ENCODE results near the gene RNF144B. TPM values are rescaled to one million over a fixed set of nuclear protein-coding genes. Genes with fewer than 3 reads are reported as not detected.

The RNF144B gene
- total RNA-seq, 1 donor from 2014 or later: 0.86 TPM

GRCh38 chr6:18504232-18504596 is 117.1 kb downstream of the RNF144B start:
- Mint-ChIP-seq H3K4me1 (ENCODE audit: low read depth) (no peaks in the 10 kb centered on the region), H3K4me3 (no peak overlapping the region)

GRCh38 chr6:18506382-18507017 is 119.3 kb downstream of the RNF144B start:
- Mint-ChIP-seq H3K4me3 (no peak overlapping the region), H3K36me3 (ENCODE audit: low read depth) (no peaks in the 10 kb centered on the region), H3K4me1 (ENCODE audit: low read depth) (no peaks in the 10 kb centered on the region), H3K27ac (no peak overlapping the region), H3K9me3 (no peaks in the 10 kb centered on the region), H3K27me3 (ENCODE audit: insufficient read depth) (peaks cover 4% of the 10 kb centered on the region)
- intact Hi-C loops (cut with micrococcal nuclease): loop anchor here (10.0 kb wide), 2 partner anchors 382 to 522 kb away; partner anchors contain the start of genes KIF13A and NHLRC1
- DNase-seq (ENCODE audit: low spot score): no peak

More at GRCh38 chr6:18504232-18504596, 117.1 kb downstream of the RNF144B start:
- H3K36me3 Mint-ChIP-seq (ENCODE audit: low read depth): no peaks in the 10 kb centered on the region
- H3K27ac Mint-ChIP-seq: no peak overlapping the region
- DNase-seq (ENCODE audit: low spot score): no peak
- intact Hi-C loops (cut with micrococcal nuclease): loop anchor here (1.0 to 10.0 kb wide), 3 partner anchors 180 to 519 kb away; partner anchors contain the start of genes KIF13A and NHLRC1
- H3K27me3 Mint-ChIP-seq (ENCODE audit: insufficient read depth): peaks cover 6% of the 10 kb centered on the region
- H3K9me3 Mint-ChIP-seq: no peaks in the 10 kb centered on the region

- Mint-ChIP-seq H3K27ac (no peak overlapping the region), H3K9me3 (no peaks in the 10 kb centered on the region), H3K27me3 (ENCODE audit: insufficient read depth) (peaks cover 4% of the 10 kb centered on the region), H3K36me3 (ENCODE audit: low read depth) (no peaks in the 10 kb centered on the region), H3K4me1 (ENCODE audit: low read depth) (no peaks in the 10 kb centered on the region), H3K4me3 (no peak overlapping the region)
- DNase-seq (ENCODE audit: low spot score): no peak
- intact Hi-C loops (cut with micrococcal nuclease): loop anchor here (10.0 kb wide), 2 partner anchors 382 to 522 kb away; partner anchors contain the start of genes KIF13A and NHLRC1
Observed at GRCh38 chr6:18507018-18507415, 119.9 kb downstream of the RNF144B start.

GRCh38 chr6:18507561-18507960 is 120.4 kb downstream of the RNF144B start:
- H3K4me1 Mint-ChIP-seq (ENCODE audit: low read depth): no peaks in the 10 kb centered on the region
- no peak overlapping the region for H3K27ac Mint-ChIP-seq
- no peak for DNase-seq (ENCODE audit: low spot score)
- intact Hi-C loops (cut with micrococcal nuclease): loop anchor here (10.0 kb wide), 2 partner anchors 383 to 523 kb away; partner anchors contain the start of genes KIF13A and NHLRC1
- peaks cover 4% of the 10 kb centered on the region for H3K27me3 Mint-ChIP-seq (ENCODE audit: insufficient read depth)
- no peaks in the 10 kb centered on the region for H3K9me3 Mint-ChIP-seq
- H3K36me3 Mint-ChIP-seq (ENCODE audit: low read depth): no peaks in the 10 kb centered on the region
- no peak overlapping the region for H3K4me3 Mint-ChIP-seq

- peaks cover 4% of the 10 kb centered on the region for H3K27me3 Mint-ChIP-seq (ENCODE audit: insufficient read depth)
- peaks cover 8% of the 10 kb centered on the region for H3K4me1 Mint-ChIP-seq (ENCODE audit: low read depth)
- intact Hi-C loops (cut with micrococcal nuclease): loop anchor here (10.0 kb wide), 2 partner anchors 385 to 525 kb away; partner anchors contain the start of genes KIF13A and NHLRC1
- no peaks in the 10 kb centered on the region for H3K36me3 Mint-ChIP-seq (ENCODE audit: low read depth)
- no peak overlapping the region for H3K4me3 Mint-ChIP-seq
- H3K27ac Mint-ChIP-seq: no peak overlapping the region
- no peak for DNase-seq (ENCODE audit: low spot score)
- H3K9me3 Mint-ChIP-seq: no peaks in the 10 kb centered on the region
Observed at GRCh38 chr6:18509871-18510643, 122.9 kb downstream of the RNF144B start.

GRCh38 chr6:18510644-18511033 is 123.5 kb downstream of the RNF144B start:
- peaks cover 8% of the 10 kb centered on the region for H3K4me1 Mint-ChIP-seq (ENCODE audit: low read depth)
- no peak for DNase-seq (ENCODE audit: low spot score)
- peaks cover 4% of the 10 kb centered on the region for H3K27me3 Mint-ChIP-seq (ENCODE audit: insufficient read depth)
- no peak overlapping the region for H3K4me3 Mint-ChIP-seq
- intact Hi-C loops (cut with micrococcal nuclease): no loop called here
- no peaks in the 10 kb centered on the region for H3K36me3 Mint-ChIP-seq (ENCODE audit: low read depth)
- H3K27ac Mint-ChIP-seq: no peak overlapping the region
- H3K9me3 Mint-ChIP-seq: no peaks in the 10 kb centered on the region

- Mint-ChIP-seq H3K27ac (no peak overlapping the region), H3K9me3 (no peaks in the 10 kb centered on the region), H3K4me1 (ENCODE audit: low read depth) (peaks cover 8% of the 10 kb centered on the region), H3K36me3 (ENCODE audit: low read depth) (no peaks in the 10 kb centered on the region), H3K27me3 (ENCODE audit: insufficient read depth) (no peaks in the 10 kb centered on the region), H3K4me3 (no peak overlapping the region)
- intact Hi-C loops (cut with micrococcal nuclease): no loop called here
- DNase-seq (ENCODE audit: low spot score): no peak
Observed at GRCh38 chr6:18511211-18511610, 124.1 kb downstream of the RNF144B start.

- intact Hi-C loops (cut with micrococcal nuclease): no loop called here
- H3K36me3 Mint-ChIP-seq (ENCODE audit: low read depth): no peaks in the 10 kb centered on the region
- H3K27ac Mint-ChIP-seq: peak overlapping the region; percentile 0
- H3K9me3 Mint-ChIP-seq: no peaks in the 10 kb centered on the region
- peaks cover 8% of the 10 kb centered on the region for H3K4me1 Mint-ChIP-seq (ENCODE audit: low read depth)
- peaks cover 5% of the 10 kb centered on the region for H3K27me3 Mint-ChIP-seq (ENCODE audit: insufficient read depth)
- DNase-seq (ENCODE audit: low spot score): no peak
- no peak overlapping the region for H3K4me3 Mint-ChIP-seq
Observed at GRCh38 chr6:18513253-18513798, 126.2 kb downstream of the RNF144B start.

- H3K27ac Mint-ChIP-seq: no peak overlapping the region
- no peak for DNase-seq (ENCODE audit: low spot score)
- no peaks in the 10 kb centered on the region for H3K9me3 Mint-ChIP-seq
- intact Hi-C loops (cut with micrococcal nuclease): no loop called here
- no peak overlapping the region for H3K4me3 Mint-ChIP-seq
- H3K36me3 Mint-ChIP-seq (ENCODE audit: low read depth): no peaks in the 10 kb centered on the region
- H3K4me1 Mint-ChIP-seq (ENCODE audit: low read depth): peaks cover 8% of the 10 kb centered on the region
- peaks cover 6% of the 10 kb centered on the region for H3K27me3 Mint-ChIP-seq (ENCODE audit: insufficient read depth)
Observed at GRCh38 chr6:18514180-18514579, 127.0 kb downstream of the RNF144B start.

GRCh38 chr6:18515767-18516166 is 128.6 kb downstream of the RNF144B start:
- Mint-ChIP-seq H3K36me3 (ENCODE audit: low read depth) (no peaks in the 10 kb centered on the region), H3K4me1 (ENCODE audit: low read depth) (peaks cover 8% of the 10 kb centered on the region), H3K9me3 (no peaks in the 10 kb centered on the region), H3K27ac (no peak overlapping the region), H3K4me3 (no peak overlapping the region), H3K27me3 (ENCODE audit: insufficient read depth) (peaks cover 6% of the 10 kb centered on the region)
- intact Hi-C loops (cut with micrococcal nuclease): no loop called here
- no peak for DNase-seq (ENCODE audit: low spot score)

Other genes starting within 250 kb of the RNF144B start
- 1.2 and 1.3 TPM in 2 replicates for gene TPMT, start 232.3 kb upstream of the RNF144B start, total RNA-seq
- gene KDM1B, start 231.9 kb upstream of the RNF144B start, total RNA-seq: 7.1 and 7.2 TPM in 2 replicates
- gene DEK, start 122.8 kb upstream of the RNF144B start, total RNA-seq: 163 and 170 TPM in 2 replicates